ENCODE results near the gene BANF2.

GRCh38 chr20:17669306-17669931 lies 30.3 kb upstream of the BANF2 start:
- TF ChIP-seq CTCF (IDR thresholded peaks at IDR 0.05; ENCODE audit: low read depth, low read length, poor library complexity, severe bottlenecking) (no peak), EZH2phosphoT487 (IDR thresholded peaks at IDR 0.05; ENCODE audit: borderline replicate concordance, low read length) (no peak)
